Stimulated activated CD8-positive, alpha-beta memory T cell treated with anti-CD3 and anti-CD28 coated beads, Interleukin-12 subunit alpha, Interleukin-12 subunit beta, amount 100 ng/mL, for 4 hours (primary cell): ENCODE results near the gene CCDC57.

Experiments used
- DNase-seq: peaks from one replicate; pipeline ENCODE4 v3.0.0-alpha.2; 2020; ENCODE audit warnings: low read depth

CCDC57 gene

DNA sequence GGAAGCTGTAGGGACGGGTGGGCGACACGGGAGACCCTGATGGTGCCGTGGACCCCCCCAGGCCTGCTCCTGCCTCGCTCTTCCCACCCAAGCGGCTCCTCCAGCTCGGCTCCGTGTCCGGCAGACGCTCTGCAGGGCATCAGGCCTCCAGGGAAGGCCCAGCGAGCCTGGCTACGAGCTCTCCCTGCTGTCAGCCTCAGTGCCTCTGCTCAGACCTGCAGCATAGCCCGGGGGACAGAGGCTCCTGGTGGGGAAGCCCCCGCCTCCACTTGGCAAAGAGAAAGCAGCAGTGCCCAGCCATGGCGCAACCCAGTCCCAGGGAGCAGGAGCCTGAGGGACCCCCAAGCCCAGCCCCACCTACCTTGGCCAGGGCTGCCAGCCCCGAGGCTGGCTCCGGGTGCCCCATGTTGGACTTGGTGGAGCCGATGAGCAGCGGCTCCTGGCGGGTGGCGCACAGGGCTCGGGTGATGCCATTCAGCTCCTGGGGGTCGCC is 120.5 kb downstream of the CCDC57 start:
- DNase-seq = no peak

- no peak for DNase-seq
Observed at GRCh38 chr17:82091264-82092066, 121.2 kb downstream of the CCDC57 start.

DNA sequence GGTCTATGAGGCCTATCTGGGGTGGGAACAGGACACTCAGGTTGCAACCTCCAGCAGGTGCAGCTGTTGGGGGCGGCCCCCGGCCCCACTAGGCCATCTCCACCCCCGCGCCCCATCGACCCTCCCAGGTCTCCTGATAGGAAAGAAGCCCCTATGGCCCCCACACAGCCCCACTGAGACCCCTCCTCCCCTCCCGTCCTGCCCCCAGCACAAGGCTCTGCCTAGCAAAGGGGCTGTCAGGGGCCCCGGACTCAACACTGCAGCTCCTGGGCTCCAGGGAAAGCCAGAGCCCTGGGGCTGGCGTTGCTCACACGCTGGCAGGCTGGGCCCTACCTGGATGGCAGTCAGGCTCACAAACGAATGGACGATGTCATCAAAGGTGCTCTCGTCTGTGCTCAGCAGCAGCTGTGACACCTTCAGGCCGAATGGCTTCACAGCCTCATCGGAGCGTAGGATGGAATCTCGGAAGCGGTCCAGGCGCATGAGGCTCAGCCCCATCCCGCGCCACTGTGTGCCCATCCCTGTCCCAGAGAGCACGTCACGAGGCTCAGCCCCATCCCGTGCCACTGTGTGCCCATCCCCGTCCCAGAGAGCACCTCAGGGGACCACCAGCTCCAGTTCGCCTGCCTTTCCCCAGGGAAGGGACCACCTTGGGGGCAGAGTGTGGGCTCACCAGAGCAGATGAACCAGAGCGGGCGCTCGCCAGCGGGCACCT is 121.9 kb downstream of the CCDC57 start:
- DNase-seq = no peak

DNA sequence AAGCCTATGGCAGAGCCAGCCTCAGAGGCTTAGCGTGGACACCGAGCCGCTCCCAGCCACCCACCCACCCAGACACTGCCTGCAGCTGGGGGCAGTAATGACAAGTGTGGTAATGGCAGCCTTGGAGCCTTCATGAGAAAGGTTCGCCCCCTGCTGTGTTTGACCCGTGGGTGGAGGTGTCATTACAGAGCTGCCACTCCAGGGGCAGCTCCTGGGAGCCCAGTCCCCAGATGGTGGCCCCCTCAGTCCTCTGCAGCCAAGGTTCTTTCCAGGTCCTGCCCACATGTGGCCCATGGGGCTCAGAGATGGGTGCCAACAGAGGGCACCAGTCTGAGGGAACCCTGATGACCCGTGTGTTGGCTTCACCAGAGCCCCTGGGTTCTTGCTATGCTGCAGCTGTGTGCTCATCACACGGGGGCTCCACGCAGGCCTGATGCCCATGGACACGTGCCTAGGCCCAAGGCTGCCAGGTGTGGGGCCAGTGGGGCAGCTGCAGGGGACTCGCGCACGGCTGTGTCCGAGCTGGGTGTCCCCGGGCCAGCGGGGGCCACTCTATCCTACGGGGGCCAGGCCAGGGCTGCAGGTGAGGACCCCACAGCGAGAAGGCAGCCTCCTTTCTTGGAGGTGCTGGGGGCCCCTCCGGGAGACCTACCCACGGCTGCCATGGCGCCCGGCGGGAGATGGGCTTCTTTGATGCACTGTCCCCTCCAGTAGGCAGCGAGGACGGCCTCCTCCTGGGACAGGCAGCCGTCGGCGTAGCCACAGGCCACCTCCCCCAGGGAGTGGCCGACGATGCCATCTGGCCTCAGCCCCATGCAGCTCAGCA is 122.7 kb downstream of the CCDC57 start:
- no peak for DNase-seq

- no peak for DNase-seq
Observed at GRCh38 chr17:82088838-82089722, 123.6 kb downstream of the CCDC57 start.

DNA sequence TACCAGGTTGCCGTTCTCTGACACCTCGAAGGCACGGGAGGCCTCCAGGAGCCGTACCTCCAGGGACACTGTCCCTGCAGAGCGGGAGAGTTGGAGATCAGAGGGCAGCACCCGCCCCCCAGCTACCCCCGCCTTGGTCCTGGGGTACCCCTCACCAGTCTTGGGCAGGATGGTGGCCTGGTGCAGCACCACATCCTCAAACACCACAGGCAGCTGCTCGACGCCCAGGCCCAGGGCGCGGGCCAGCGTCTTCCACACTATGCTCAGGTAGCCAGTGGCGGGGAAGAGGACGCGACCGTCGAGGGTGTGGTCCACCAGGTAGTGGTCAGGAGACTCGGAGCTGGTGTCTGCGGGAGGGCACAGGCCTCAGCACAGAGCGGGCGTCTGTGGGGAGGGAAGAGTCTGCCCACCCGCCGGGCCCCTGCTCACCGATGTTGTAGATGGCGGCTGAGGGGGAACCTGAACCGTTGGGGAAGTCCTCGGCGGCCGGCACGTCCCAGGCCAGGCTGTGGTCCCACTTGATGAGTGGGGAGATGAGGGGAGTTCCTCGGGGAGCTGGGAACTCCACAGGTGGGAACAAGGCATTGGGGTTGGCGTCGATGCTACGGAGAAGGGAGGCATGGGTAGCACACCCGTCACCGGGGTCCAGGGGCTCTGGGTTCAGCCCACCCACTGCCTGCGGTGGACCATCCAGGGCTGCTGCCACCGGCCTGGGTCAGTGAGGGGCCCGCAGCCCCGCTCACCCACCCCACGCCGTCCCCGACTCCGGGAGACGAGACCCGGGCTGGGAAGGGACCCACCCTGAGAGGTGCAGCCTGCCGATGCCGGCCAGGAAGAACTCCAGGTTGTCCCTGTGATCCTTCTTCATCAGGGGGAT is 124.4 kb downstream of the CCDC57 start:
- DNase-seq = no peak

GRCh38 chr17:82086941-82087906 is 125.4 kb downstream of the CCDC57 start:
- no peak for DNase-seq

GRCh38 chr17:82085931-82086764 is 126.5 kb downstream of the CCDC57 start:
- no peak for DNase-seq

GRCh38 chr17:82085031-82085861 is 127.4 kb downstream of the CCDC57 start:
- no peak for DNase-seq

DNA sequence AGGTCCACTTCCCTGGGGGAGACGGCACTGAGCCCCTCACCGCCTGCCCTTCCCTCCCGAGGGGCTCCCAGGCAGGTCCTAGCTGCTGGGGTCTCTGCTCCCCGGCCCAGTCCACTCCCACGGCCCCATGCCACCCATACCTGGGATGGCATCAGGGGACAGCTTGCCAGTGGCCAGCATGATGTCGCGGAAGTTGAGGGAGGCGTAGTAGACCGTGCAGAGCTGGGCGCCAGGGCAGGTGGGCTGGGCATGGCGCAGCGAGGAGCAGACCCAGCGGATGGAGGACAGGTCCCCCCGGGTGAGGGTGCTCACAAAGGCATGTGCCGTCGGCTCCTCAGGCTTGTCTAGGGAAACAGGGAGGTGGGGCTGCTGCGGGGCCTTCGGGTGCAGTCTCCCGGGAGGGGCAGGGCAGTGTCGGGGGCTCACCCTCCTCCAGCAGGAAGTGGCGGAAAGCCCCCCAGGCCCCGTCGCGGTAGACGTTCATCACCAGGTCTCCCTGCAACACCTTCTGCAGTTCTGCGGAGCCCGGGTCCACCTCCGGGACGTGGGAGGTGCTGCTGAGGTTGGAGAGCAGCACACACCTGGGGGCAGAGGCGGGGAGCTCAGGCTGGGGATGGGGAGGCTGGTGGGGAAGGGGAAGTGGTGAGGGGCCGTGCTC is 128.1 kb downstream of the CCDC57 start:
- no peak for DNase-seq

- DNase-seq = no peak
Observed at GRCh38 chr17:82083533-82084359, 128.9 kb downstream of the CCDC57 start.

DNA sequence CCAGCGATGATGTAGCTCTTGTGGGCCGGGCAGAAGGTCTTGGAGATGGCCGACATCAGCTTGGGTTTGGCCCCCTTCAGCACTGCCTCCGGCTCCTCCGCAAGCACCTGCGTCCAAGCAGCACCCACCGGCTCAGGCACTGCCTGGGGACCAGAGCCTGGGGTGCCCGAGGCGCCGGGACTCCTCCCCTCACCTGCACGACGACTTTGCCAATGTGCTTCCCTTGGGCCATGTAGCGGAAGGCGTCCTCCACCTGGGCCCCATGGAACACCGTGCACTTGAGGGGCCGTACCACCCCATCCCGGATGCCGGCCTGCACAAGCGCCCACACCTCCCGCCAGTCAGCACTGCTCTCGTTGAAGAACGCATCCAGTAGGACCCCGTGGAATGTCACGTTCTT is 129.6 kb downstream of the CCDC57 start:
- no peak for DNase-seq

GRCh38 chr17:82082456-82082855 is 130.2 kb downstream of the CCDC57 start:
- no peak for DNase-seq

GRCh38 chr17:82081966-82082365 is 130.7 kb downstream of the CCDC57 start:
- DNase-seq = no peak

GRCh38 chr17:82081546-82081945 is 131.1 kb downstream of the CCDC57 start:
- no peak for DNase-seq
